ENCODE measurements around the gene TMEM243.
"Not testable (repeated sequence)": the region's sequence is repeated elsewhere in the genome, so short reads cannot be mapped to it uniquely, and the experiment has no call there.

The TMEM243 gene

GRCh38 chr7:87219545-87220025, at the start of gene TMEM243:
Gene TMEM243 (minus strand): TSS chr7:87219732. CDS start chr7:87219503, 229 bp downstream.
- peak within 1 kb of the TSS; percentile 89 for H3K4me3 ChIP-seq (ENCODE audit: low read depth, low read length)
- peak; percentile 41 for DNase-seq (ENCODE audit: low read depth)

- H3K4me3 ChIP-seq (ENCODE audit: low read depth, low read length) = no peak overlapping the region
Observed at GRCh38 chr7:87267239-87267900, 47.8 kb upstream of the TMEM243 start.

GRCh38 chr7:87263537-87263936, 44.0 kb upstream of the TMEM243 start:
- H3K4me3 ChIP-seq (ENCODE audit: low read depth, low read length) = no peak overlapping the region
- DNase-seq (ENCODE audit: low read depth) = no peak

More at GRCh38 chr7:87267239-87267900, 47.8 kb upstream of the TMEM243 start:
- no peak for DNase-seq (ENCODE audit: low read depth)

- no peak overlapping the region for H3K4me3 ChIP-seq (ENCODE audit: low read depth, low read length)
- no peak for DNase-seq (ENCODE audit: low read depth)
Observed at GRCh38 chr7:87253589-87254087, 34.1 kb upstream of the TMEM243 start.

GRCh38 chr7:87245671-87246070, 26.1 kb upstream of the TMEM243 start:
- not testable (repeated sequence) for DNase-seq (ENCODE audit: low read depth)

GRCh38 chr7:87238464-87239051, 19.0 kb upstream of the TMEM243 start:
- DNase-seq (ENCODE audit: low read depth); H3K4me3 ChIP-seq (ENCODE audit: low read depth, low read length): not testable (repeated sequence)

More at GRCh38 chr7:87245671-87246070, 26.1 kb upstream of the TMEM243 start:
- not testable (repeated sequence) for H3K4me3 ChIP-seq (ENCODE audit: low read depth, low read length)

- no peak for DNase-seq (ENCODE audit: low read depth)
- no peak overlapping the region for H3K4me3 ChIP-seq (ENCODE audit: low read depth, low read length)
Observed at GRCh38 chr7:87234949-87235348, 15.4 kb upstream of the TMEM243 start.

GRCh38 chr7:87231711-87232110, 12.2 kb upstream of the TMEM243 start:
- no peak overlapping the region for H3K4me3 ChIP-seq (ENCODE audit: low read depth, low read length)
- DNase-seq (ENCODE audit: low read depth) = no peak

GRCh38 chr7:87231258-87231657, 11.7 kb upstream of the TMEM243 start:
- H3K4me3 ChIP-seq (ENCODE audit: low read depth, low read length) = no peak overlapping the region
- DNase-seq (ENCODE audit: low read depth) = no peak

GRCh38 chr7:87226495-87226894, 7.0 kb upstream of the TMEM243 start:
- H3K4me3 ChIP-seq (ENCODE audit: low read depth, low read length) = no peak overlapping the region
- DNase-seq (ENCODE audit: low read depth) = no peak

GRCh38 chr7:87225696-87226095, 6.2 kb upstream of the TMEM243 start:
- DNase-seq (ENCODE audit: low read depth) = peak; percentile 53
- no peak overlapping the region for H3K4me3 ChIP-seq (ENCODE audit: low read depth, low read length)

GRCh38 chr7:87223666-87224065, 4.1 kb upstream of the TMEM243 start:
- no peak for DNase-seq (ENCODE audit: low read depth)
- no peak overlapping the region for H3K4me3 ChIP-seq (ENCODE audit: low read depth, low read length)

GRCh38 chr7:87220734-87221215, 1.2 kb upstream of the TMEM243 start:
- no peak for DNase-seq (ENCODE audit: low read depth)
- peak overlapping the region; percentile 89 for H3K4me3 ChIP-seq (ENCODE audit: low read depth, low read length)

GRCh38 chr7:87220026-87220733, 648 bp upstream of the TMEM243 start:
- DNase-seq (ENCODE audit: low read depth) = no peak
- H3K4me3 ChIP-seq (ENCODE audit: low read depth, low read length) = peak overlapping the region; percentile 89

GRCh38 chr7:87218796-87219544, 562 bp downstream of the TMEM243 start:
- DNase-seq (ENCODE audit: low read depth) = no peak
- H3K4me3 ChIP-seq (ENCODE audit: low read depth, low read length) = peak overlapping the region; percentile 89

GRCh38 chr7:87217983-87218653, 1.4 kb downstream of the TMEM243 start:
- no peak for DNase-seq (ENCODE audit: low read depth)

GRCh38 chr7:87216701-87217508, 2.6 kb downstream of the TMEM243 start:
- DNase-seq (ENCODE audit: low read depth) = no peak
- H3K4me3 ChIP-seq (ENCODE audit: low read depth, low read length) = no peak overlapping the region

More at GRCh38 chr7:87217983-87218653, 1.4 kb downstream of the TMEM243 start:
- H3K4me3 ChIP-seq (ENCODE audit: low read depth, low read length) = peak overlapping the region; percentile 89

GRCh38 chr7:87215046-87215445, 4.5 kb downstream of the TMEM243 start:
- H3K4me3 ChIP-seq (ENCODE audit: low read depth, low read length) = no peak overlapping the region
- DNase-seq (ENCODE audit: low read depth) = no peak

All from skeletal muscle cell (primary cell).